K562 (cell line): Measurements from ENCODE around the gene SOX12. TPM values are rescaled to one million over a fixed set of nuclear protein-coding genes. Genes with fewer than 3 reads are reported as not detected.
A peak's percentile ranks its signal among the peaks of the same experiment; 100 is the strongest.

Experiments used
- ATF2 ChIP-seq: sonication (generic); formaldehyde crosslinking; IDR thresholded peaks from 2 replicates; pipeline ENCODE4 v1.8.1; 2022; ENCODE audit warnings: missing genetic modification reagents
- ATF6 ChIP-seq: sonication (generic); formaldehyde crosslinking; IDR thresholded peaks from 2 replicates; pipeline ENCODE4 v1.4.0; 2020; ENCODE audit warnings: mild to moderate bottlenecking, missing genetic modification reagents
- FOXP4 ChIP-seq: sonication (generic); formaldehyde crosslinking; IDR thresholded peaks from 2 replicates; pipeline ENCODE4 v1.8.0; 2022; ENCODE audit warnings: mild to moderate bottlenecking, missing genetic modification reagents, borderline replicate concordance
- GTF2B ChIP-seq: IDR thresholded peaks from 2 replicates; pipeline ENCODE4 v1.6.1; 2011; ENCODE audit not compliant: insufficient read length; ENCODE audit errors: extremely low read depth
- HNRNPUL1 ChIP-seq: fragments of 200-400 bp; formaldehyde crosslinking; IDR thresholded peaks from 2 replicates; pipeline ENCODE4 v1.6.1; 2017; ENCODE audit warnings: low read length
- KAT7 ChIP-seq: sonication (generic); formaldehyde crosslinking; IDR thresholded peaks from 2 replicates; pipeline ENCODE4 v1.8.0; 2022; ENCODE audit warnings: missing genetic modification reagents, mild to moderate bottlenecking, borderline replicate concordance
- LCOR ChIP-seq: sonication (generic); formaldehyde crosslinking; IDR thresholded peaks from 2 replicates; pipeline ENCODE4 v1.8.0; 2022; ENCODE audit warnings: mild to moderate bottlenecking, missing genetic modification reagents
- MCM5 ChIP-seq: fragments of 450-650 bp; IDR thresholded peaks from 2 replicates; pipeline ENCODE4 v1.6.1; 2016; ENCODE audit warnings: low read depth
- MLLT1 ChIP-seq, 2 experiments: fragments of 450-650 bp; IDR thresholded peaks; 2 replicates each; pipeline ENCODE4 v1.6.1; 2016
- PCBP2 ChIP-seq: fragments of 200-400 bp; formaldehyde crosslinking; IDR thresholded peaks from 2 replicates; pipeline ENCODE4 v1.6.1; 2018; ENCODE audit warnings: low read length, low read depth, mild to moderate bottlenecking, moderate library complexity; ENCODE audit not compliant: poor library complexity, severe bottlenecking
- VEZF1 ChIP-seq: fragments of 200-800 bp; sonication (Bioruptor generic); IDR thresholded peaks from 2 replicates; pipeline ENCODE4 v1.6.1; 2017; ENCODE audit warnings: missing genetic modification characterization, missing compliant biosample characterization
- YY1 ChIP-seq, 3 experiments: IDR thresholded peaks; 2 replicates each; pipeline ENCODE4 v1.6.1; 2011; ENCODE audit warnings: low read length in 2 of 3, mild to moderate bottlenecking in 2 of 3, moderate library complexity in 2 of 3, borderline replicate concordance in 1 of 3, control low read depth in 1 of 3, low read depth in 1 of 3; ENCODE audit not compliant: insufficient read depth in 3 of 3, insufficient replicate concordance in 2 of 3, control insufficient read depth in 1 of 3, insufficient read length in 1 of 3; ENCODE audit errors: extremely low read depth in 1 of 3
- ZNF316 ChIP-seq: fragments of 450-650 bp; IDR thresholded peaks from 2 replicates; pipeline ENCODE4 v1.6.1; 2016
- ZNF408 ChIP-seq: fragments of 250-450 bp; sonication (Bioruptor Pico); IDR thresholded peaks from 2 replicates; pipeline ENCODE4 v1.4.0; 2020; ENCODE audit warnings: low read depth, mild to moderate bottlenecking, moderate library complexity
- polyA plus RNA-seq, 8 experiments: library from polyadenylated mRNA; depleted of rRNA in 4 of 8; stranded (reverse) in 5 of 8; unstranded in 3 of 8; fragments of >200 nt; fragmentation: Nextera tagmentation in 2 of 8; fragmentation: Illumina TruSeq in 1 of 8; extraction: Ambion mirVana in 2 of 8; extraction: Trizol in 1 of 8; gene quantifications; 2 replicates each; pipeline versions ENCODE4 v1.2.1 to v1.2.3, GENCODE V29; 2011 to 2014; ENCODE audit warnings: inconsistent platforms in 1 of 8, missing spikeins in 1 of 8
- total RNA-seq, 7 experiments: library from RNA; depleted of rRNA in 6 of 7; stranded (reverse); fragments of >200 nt in 6 of 7; fragmentation: Illumina TruSeq in 2 of 7; extraction: Trizol in 2 of 7; gene quantifications; 2 replicates each; pipeline versions ENCODE4 v1.2.1 to v1.2.3, GENCODE V29; 2011 to 2021; ENCODE audit warnings: low replicate concordance in 1 of 7

The SOX12 gene
- total and polyA plus RNA-seq, 9 of the 15 experiments (the other 6 are each of a cell fraction or from before 2014, with no cell fraction given): 0.42 to 26.3 (median 2.6) TPM

GRCh38 chr20:341682-342081 is 16.3 kb downstream of the SOX12 start (continued):
- peak; percentile 65 to 95 (median 77) for TF ChIP-seq YY1 (IDR thresholded peaks at IDR 0.05; ENCODE audit: borderline replicate concordance in 1 of 3, control insufficient read depth in 1 of 3, extremely low read depth in 1 of 3, insufficient read depth in 3 of 3, insufficient read length in 1 of 3, insufficient replicate concordance in 2 of 3, low read depth in 1 of 3, low read length in 2 of 3)
- no peak for TF ChIP-seq GTF2B
- no peak for TF ChIP-seq VEZF1 (CRISPR knock-in tag)
- no peak for TF ChIP-seq PCBP2
- TF ChIP-seq MCM5: no peak
- TF ChIP-seq MLLT1 (IDR thresholded peaks at IDR 0.05): no peak
- peak; percentile 53; the same call in 1 of the 2 replicates for TF ChIP-seq ZNF316
- no peak for TF ChIP-seq KAT7 (CRISPR knock-in tag)
- peak; percentile 81; the same call in 1 of the 2 replicates for TF ChIP-seq FOXP4
- no peak for TF ChIP-seq ATF2 (CRISPR knock-in tag)
- no peak for TF ChIP-seq LCOR (CRISPR knock-in tag)
- TF ChIP-seq ZNF408 (CRISPR knock-in tag): no peak
- TF ChIP-seq HNRNPUL1: no peak
- TF ChIP-seq ATF6 (CRISPR knock-in tag): no peak
